Endothelial cell of umbilical vein (primary cell): Measurements from ENCODE around the gene SESN2. TPM values are rescaled to one million over a fixed set of nuclear protein-coding genes. Genes with fewer than 3 reads are reported as not detected.

ENCODE experiments used
- BruUV-seq: library from RNA; stranded (reverse); fragments of 400-500 nt; replicated peaks from 2 replicates; lab custom pipeline; 2021; lab: Mats Ljungman, UMichigan
- CTCF ChIA-PET: fragments of 300-600, 350-600 bp; sonication (Branson Sonifier 250); formaldehyde crosslinking; loops from one replicate; lab custom pipeline; 2021; ENCODE audit warnings: antibody characterized with exemption, inconsistent platforms; lab: Charles Lee
- POLR2A ChIA-PET: fragments of 300-600, 350-600 bp; sonication (Branson Sonifier 250); formaldehyde crosslinking; loops from one replicate; lab custom pipeline; 2021; ENCODE audit warnings: antibody characterized with exemption, inconsistent platforms; lab: Charles Lee
- DNase-seq: peaks from one replicate; pipeline ENCODE4 v3.0.0-alpha.2; 2011; ENCODE audit warnings: low read depth, low spot score
- FAIRE-seq: peaks from 2 replicates; lab custom pipeline; 2011; peaks lifted over from hg19 to GRCh38; lab: Jason Lieb, UNC
- H2AFZ ChIP-seq: 2 replicates; pipeline ENCODE4 v1.6.0; 2012; ENCODE audit warnings: low read depth, low read length, control low read depth, inconsistent platforms
- H3K27ac ChIP-seq: 2 replicates; pipeline ENCODE4 v1.5.1; 2011; ENCODE audit warnings: low read depth, mild to moderate bottlenecking, control low read depth, low read length, moderate library complexity; ENCODE audit not compliant: insufficient read depth
- H3K27me3 ChIP-seq, 2 experiments: 2 replicates each; pipeline versions ENCODE4 v1.6.0 to v1.6.1; 2011; ENCODE audit warnings: low read length in 2 of 2, mixed read lengths in 1 of 2; ENCODE audit not compliant: control insufficient read depth in 2 of 2, insufficient read depth in 2 of 2
- H3K36me3 ChIP-seq, 2 experiments: 2 replicates in 1 of 2; 3 replicates in 1 of 2; pipeline ENCODE4 v1.5.1; 2011; ENCODE audit warnings: low read length in 2 of 2, mild to moderate bottlenecking in 1 of 2, moderate library complexity in 1 of 2; ENCODE audit not compliant: control insufficient read depth in 2 of 2, insufficient read depth in 2 of 2; ENCODE audit errors: extremely low read depth in 1 of 2
- H3K4me1 ChIP-seq: 3 replicates; pipeline ENCODE4 v1.5.1; 2011; ENCODE audit warnings: mild to moderate bottlenecking, low read length; ENCODE audit not compliant: control insufficient read depth, insufficient read depth; ENCODE audit errors: extremely low read depth
- H3K4me2 ChIP-seq: 2 replicates; pipeline ENCODE4 v1.6.1; 2011; ENCODE audit warnings: low read length, control low read depth, mixed read lengths; ENCODE audit not compliant: insufficient read depth
- H3K4me3 ChIP-seq, 3 experiments: fragments of 200-600 bp in 1 of 3; sonication (generic), shearing (Covaris generic) in 1 of 3; replicated peaks in 1 of 3; 2 replicates each; pipeline ENCODE4 v1.5.1; 2011 to 2016; ENCODE audit warnings: control low read depth in 3 of 3, low read length in 3 of 3, mild to moderate bottlenecking in 2 of 3, inconsistent platforms in 1 of 3, low read depth in 1 of 3, moderate library complexity in 1 of 3; ENCODE audit not compliant: insufficient read depth in 1 of 3
- H3K79me2 ChIP-seq: 2 replicates; pipeline ENCODE4 v1.6.0; 2012; ENCODE audit warnings: low read length, inconsistent platforms; ENCODE audit not compliant: control insufficient read depth, insufficient read depth
- H3K9ac ChIP-seq: replicated peaks from 2 replicates; pipeline ENCODE3; 2011; ENCODE audit warnings: low read length, control low read depth; ENCODE audit not compliant: insufficient read depth; ENCODE audit errors: extremely low read depth
- H3K9me1 ChIP-seq: replicated peaks from 3 replicates; pipeline ENCODE4 v1.6.0; 2011; ENCODE audit warnings: mild to moderate bottlenecking, low read length; ENCODE audit not compliant: control insufficient read depth, insufficient read depth; ENCODE audit errors: extremely low read depth
- H3K9me3 ChIP-seq: replicated peaks from 2 replicates; pipeline ENCODE4 v1.5.1; 2012; ENCODE audit warnings: low read length, inconsistent platforms; ENCODE audit not compliant: control insufficient read depth, insufficient read depth
- H4K20me1 ChIP-seq: replicated peaks from 2 replicates; pipeline ENCODE3; 2011; ENCODE audit warnings: mild to moderate bottlenecking, low read length; ENCODE audit not compliant: control insufficient read depth, insufficient read depth; ENCODE audit errors: extremely low read depth
- CTCF ChIP-seq, 2 donors: IDR thresholded peaks; 1 replicate in 1 of 2; 2 replicates in 1 of 2; pipeline ENCODE4 v1.5.1; 2011; ENCODE audit warnings: low read length in 2 of 2, mild to moderate bottlenecking in 2 of 2, moderate library complexity in 2 of 2, control low read depth in 1 of 2, inconsistent platforms in 1 of 2, low read depth in 1 of 2; ENCODE audit not compliant: insufficient read depth in 1 of 2; ENCODE audit errors: extremely low read depth in 1 of 2
- EZH2 ChIP-seq: IDR thresholded peaks from 2 replicates; pipeline ENCODE4 v1.6.1; 2012; ENCODE audit warnings: borderline replicate concordance, low read depth, mild to moderate bottlenecking, moderate library complexity, low read length, inconsistent platforms; ENCODE audit not compliant: severe bottlenecking
- FOS ChIP-seq: IDR thresholded peaks from 2 replicates; pipeline ENCODE4 v1.6.1; 2011; ENCODE audit warnings: mild to moderate bottlenecking, low read length, moderate library complexity, borderline replicate concordance; ENCODE audit not compliant: insufficient read depth
- GATA2 ChIP-seq: IDR thresholded peaks from 2 replicates; pipeline ENCODE4 v1.7.0; 2011; ENCODE audit warnings: low read depth, mild to moderate bottlenecking, moderate library complexity, mixed read lengths, low read length; ENCODE audit not compliant: insufficient read length, insufficient read depth
- JUN ChIP-seq: IDR thresholded peaks from 2 replicates; pipeline ENCODE4 v1.6.1; 2011; ENCODE audit warnings: borderline replicate concordance, low read depth; ENCODE audit not compliant: insufficient read length, insufficient read depth
- MYC ChIP-seq: IDR thresholded peaks from one replicate; pipeline ENCODE4 v1.6.1; 2011; ENCODE audit warnings: mild to moderate bottlenecking, low read depth, low read length
- POLR2A ChIP-seq: IDR thresholded peaks from 2 replicates; pipeline ENCODE4 v1.6.1; 2012; ENCODE audit warnings: low read depth, mild to moderate bottlenecking, control low read depth, low read length
- dilution Hi-C: fragments of 300-500 bp; cut with MboI; formaldehyde crosslinking; loops from one replicate; pipeline ENCODE4 v1.15.0; 2019; ENCODE audit warnings: low sequenced_read_pairs; ENCODE audit not compliant: extremely low pct_ligation_motif_present
- intact Hi-C: fragments of 100-400 bp; cut with micrococcal nuclease; formaldehyde crosslinking; loops from one replicate; pipeline ENCODE4 v1.10.0; 2022
- polyA plus RNA-seq, 4 experiments: library from polyadenylated mRNA; depleted of rRNA in 3 of 4; stranded (reverse) in 3 of 4; unstranded in 1 of 4; fragments of >200 nt; gene quantifications; 2 replicates each; pipeline versions ENCODE4 v1.2.1 to v1.2.3, GENCODE V29; 2011 to 2012; ENCODE audit warnings: missing spikeins in 1 of 4
- total RNA-seq: library from RNA; stranded (reverse); gene quantifications from 2 replicates; pipeline ENCODE4 v1.2.3, GENCODE V29; 2021

Gene SESN2
- total and polyA plus RNA-seq, 2 donors (not counting 3 experiments of a cell fraction or from before 2014, with no cell fraction given) = 11.6 to 13.2 TPM

GRCh38 chr1:28298438-28298837 lies 39.1 kb downstream of the SESN2 start:
- intact Hi-C loops = no loop called here
- FAIRE-seq (no peak), DNase-seq (no peak)
- Histone ChIP-seq H3K27ac (no peak overlapping the region), H3K27me3 (peaks cover 0 to 2% of the 10 kb centered on the region in 2 experiments), H3K4me2 (no peak overlapping the region), H3K4me3 (no peak overlapping the region), H3K4me1 (no peaks in the 10 kb centered on the region), H3K79me2 (no peaks in the 10 kb centered on the region), H4K20me1 (no peaks in the 10 kb centered on the region), H3K36me3 (no peaks in the 10 kb centered on the region), H3K9me3 (no peaks in the 10 kb centered on the region), H3K9me1 (no peaks in the 10 kb centered on the region), H2AFZ (no peak overlapping the region), H3K9ac (no peak overlapping the region)
- ChIA-PET CTCF (interaction anchor here (0.6 to 1.6 kb wide), 4 partner anchors 10 to 441 kb away, joined by 3 to 5 read pairs (median 3); partner anchors contain the start of gene MED18), POLR2A (no interaction called here)
- dilution Hi-C loops = no loop called here
- BruUV-seq = no TSS peak
- TF ChIP-seq POLR2A = no peak
- TF ChIP-seq FOS = no peak
- TF ChIP-seq MYC = no peak
- no peak for TF ChIP-seq EZH2
- TF ChIP-seq CTCF (IDR thresholded peaks at IDR 0.05; ENCODE audit: extremely low read depth in 1 of 2, insufficient read depth in 1 of 2, low read depth in 1 of 2, low read length in 2 of 2) = no peak
- TF ChIP-seq GATA2 = no peak
- no peak for TF ChIP-seq JUN
